HG02571 (cell line): ENCODE data around the gene GAS7.

ENCODE experiments used
- ATAC-seq: cut with Tn5 transposase; IDR thresholded peaks from one replicate; pipeline ENCODE4 v1.9.1; 2021; ENCODE audit warnings: mild to moderate bottlenecking, moderate library complexity; ENCODE audit not compliant: unreplicated experiment

Gene GAS7

DNA sequence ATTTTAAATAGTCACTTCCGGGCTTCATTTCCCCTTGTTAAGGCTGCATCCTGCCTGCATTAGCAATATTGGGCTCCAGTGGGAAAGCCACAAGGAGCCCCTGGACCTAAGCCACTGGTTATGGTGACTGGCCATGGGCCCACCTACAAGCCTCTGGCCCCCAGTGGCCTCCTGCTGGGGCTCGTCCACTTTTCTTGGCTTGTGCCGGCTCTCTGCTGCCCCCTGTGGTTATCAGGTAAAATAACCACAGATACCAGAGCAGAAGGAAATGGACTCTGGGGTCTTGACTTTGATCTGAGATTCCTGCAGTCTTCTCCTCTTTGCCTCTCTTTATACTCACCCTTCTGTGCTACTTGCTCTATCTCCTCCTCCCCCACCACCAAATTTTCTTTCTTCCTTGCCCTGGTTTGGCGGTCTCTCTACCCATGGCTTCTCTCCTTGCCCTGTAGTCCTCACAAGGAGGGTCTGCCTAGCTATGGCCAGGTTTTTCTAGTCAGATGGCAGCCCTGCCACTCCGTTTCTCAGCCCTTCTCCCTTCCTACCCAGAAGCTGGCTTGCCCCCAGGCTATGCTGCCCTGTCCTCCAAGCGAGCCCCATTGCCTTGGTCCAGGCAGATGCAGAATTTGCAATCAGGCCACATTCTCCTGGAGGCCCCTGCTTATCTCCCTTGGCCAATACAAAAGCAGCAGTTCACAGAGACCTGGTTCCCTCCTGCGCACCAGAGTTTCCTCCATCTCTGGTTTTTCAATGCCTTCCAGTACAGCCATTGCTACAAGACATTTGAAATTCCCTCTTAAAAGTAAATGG, 210.4 kb downstream of the GAS7 start:
- no peak for ATAC-seq

DNA sequence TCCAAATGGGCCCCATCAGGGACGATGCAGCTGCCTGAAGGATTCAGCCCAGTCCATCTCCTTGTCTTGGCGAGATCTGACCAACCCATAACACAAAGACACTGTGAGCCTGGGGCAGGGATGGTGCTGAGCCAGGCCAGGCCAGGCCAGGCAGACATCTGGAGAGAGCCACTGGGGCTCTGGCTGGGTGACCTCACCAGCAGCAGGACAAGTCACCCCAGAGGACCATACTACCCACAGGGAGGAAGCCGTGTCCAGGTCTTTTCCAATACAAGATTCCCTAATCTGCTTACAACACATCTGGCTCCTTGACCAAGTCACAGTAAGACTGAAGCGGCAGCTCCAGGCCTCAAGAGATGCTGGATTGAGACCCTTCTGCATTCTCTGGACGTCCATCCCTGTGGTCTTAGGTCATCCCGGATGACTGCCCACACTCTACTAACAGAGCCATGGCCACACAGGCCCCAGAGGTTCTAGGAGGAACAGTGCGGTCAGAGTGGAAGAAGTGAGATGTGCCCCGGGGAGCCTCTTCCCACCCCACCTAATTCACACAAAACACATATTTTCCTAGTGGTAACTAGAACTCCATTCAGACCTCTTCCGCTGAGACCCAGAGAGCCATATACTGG, 211.5 kb downstream of the GAS7 start:
- no peak for ATAC-seq

DNA sequence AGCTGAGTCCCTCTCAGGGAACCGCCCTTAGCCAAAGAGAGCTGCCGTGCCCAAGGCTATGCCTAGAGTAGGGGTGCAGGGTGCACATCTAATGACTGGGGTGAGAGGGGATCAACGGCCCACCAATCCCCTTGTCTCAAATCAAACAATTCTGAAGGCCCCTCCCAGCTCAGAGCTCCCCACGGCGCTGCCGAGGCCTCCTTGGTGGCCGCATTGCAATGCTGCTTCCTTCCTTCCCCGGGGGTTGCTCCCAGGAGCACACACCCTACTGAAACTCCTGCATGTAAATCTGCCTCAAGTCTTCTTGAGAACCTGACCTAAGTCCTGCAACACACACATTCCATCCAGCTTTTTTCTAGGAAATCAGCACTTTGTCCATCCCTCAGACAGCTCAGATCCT, 212.8 kb downstream of the GAS7 start:
- ATAC-seq = no peak

DNA sequence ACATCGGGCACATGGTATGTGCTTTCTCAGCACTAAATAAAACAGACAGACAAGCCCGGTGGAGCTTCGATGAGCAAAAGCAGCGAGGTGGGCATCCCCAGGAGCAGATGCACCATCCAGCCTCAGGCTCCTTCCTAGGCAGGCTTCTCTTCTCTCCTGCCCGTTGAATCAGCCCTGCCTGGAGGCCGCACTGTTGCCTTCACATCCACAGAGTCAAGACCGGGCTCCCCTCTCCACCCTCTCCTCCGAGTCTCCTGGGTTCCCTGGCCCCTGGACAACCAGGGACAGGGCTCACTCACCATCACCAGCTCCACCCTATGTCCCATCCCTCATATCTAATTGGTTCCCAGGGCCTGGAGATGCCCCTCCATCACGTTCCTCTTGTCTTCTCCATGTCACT, 213.6 kb downstream of the GAS7 start:
- ATAC-seq = no peak

DNA sequence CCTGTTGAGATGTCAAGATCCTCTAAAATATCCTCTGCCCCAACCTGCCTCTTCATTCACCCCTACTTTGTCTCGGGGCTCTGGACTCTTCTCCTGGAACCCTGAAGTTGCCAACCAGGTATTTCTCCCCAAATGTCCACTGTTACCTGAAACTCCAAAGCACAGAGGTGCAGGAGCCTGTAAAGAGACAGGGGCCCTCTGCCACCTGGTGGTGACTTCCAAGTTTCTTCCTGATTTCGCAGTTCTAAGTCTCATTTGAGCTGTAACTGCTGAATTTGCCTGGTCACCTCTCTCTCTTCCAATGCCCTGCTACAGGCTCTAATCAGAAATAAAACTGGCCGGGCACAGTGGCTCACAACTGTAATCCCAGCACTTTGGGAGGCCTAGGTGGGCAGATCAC, 216.2 kb downstream of the GAS7 start:
- no peak for ATAC-seq

DNA sequence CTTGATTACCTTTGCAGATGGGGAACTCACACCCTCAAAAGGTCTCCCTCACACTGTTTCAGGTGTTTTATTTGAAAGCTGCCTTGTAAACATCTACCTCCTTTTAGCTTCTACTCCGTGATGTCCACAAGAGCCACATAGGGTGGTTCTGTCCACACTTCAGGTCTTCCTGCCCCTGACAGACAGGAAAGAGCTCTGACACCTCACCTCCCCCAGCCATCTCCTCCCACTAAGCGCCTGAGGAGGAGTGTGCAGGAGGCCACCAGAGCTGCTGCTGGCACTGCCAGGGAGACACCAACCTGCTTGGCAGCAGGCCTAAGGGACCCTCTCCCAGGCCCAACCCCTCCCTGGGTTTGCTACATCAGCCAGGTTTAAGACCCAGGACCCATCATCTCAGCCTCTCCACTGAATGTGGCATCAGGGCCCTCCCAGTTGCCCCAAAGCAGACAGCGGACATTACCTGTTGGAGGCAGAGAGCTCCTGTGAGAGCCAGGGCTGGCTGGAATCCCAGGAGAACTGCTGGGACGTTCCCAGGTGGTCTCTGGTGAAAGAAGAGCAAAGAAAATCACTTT, 217.0 kb downstream of the GAS7 start:
- ATAC-seq = no peak

DNA sequence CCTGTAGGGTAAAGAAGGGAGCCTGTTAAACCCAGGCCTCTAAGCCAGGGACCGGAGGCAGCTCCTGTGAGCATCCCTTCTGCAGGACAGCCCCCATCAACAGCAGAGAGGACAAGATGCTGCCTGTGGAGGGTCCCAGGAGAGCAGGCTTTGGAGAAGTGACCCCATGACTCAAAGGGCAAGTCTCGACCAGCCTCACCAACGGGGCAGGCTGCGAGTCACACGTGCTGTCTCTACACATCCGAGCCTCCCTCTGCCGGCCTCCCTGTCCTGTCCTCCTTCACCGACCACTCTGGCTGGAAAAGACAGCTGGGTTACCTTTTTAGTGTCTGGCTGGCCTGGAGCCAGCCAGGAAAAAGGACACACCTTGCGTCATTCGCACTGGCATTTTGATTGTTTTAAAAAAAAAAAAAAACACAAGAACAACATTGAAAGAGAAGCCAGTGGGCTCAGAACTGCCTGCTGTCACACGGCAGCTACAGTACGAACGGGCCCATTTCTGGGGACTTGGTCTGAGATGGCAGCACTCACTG, 218.9 kb downstream of the GAS7 start:
- ATAC-seq = no peak

DNA sequence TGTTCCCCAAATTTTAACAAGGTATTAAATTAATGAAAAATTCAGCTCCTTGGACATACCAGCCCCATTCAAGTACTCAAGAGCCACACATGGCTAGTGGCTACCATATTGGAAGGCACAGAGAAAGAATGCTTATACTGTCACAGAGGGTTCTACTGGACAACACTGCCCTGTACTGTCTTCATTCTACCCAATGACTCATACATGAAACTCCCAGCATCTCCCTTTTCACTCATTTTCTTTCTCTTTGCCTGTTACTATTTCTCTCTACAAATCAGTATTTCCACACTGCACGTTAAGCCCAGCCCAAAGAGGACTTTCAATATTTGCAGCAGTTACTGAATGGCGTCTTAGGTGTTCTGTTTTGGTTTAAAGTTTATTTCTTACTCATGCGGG, 221.2 kb downstream of the GAS7 start:
- no peak for ATAC-seq

DNA sequence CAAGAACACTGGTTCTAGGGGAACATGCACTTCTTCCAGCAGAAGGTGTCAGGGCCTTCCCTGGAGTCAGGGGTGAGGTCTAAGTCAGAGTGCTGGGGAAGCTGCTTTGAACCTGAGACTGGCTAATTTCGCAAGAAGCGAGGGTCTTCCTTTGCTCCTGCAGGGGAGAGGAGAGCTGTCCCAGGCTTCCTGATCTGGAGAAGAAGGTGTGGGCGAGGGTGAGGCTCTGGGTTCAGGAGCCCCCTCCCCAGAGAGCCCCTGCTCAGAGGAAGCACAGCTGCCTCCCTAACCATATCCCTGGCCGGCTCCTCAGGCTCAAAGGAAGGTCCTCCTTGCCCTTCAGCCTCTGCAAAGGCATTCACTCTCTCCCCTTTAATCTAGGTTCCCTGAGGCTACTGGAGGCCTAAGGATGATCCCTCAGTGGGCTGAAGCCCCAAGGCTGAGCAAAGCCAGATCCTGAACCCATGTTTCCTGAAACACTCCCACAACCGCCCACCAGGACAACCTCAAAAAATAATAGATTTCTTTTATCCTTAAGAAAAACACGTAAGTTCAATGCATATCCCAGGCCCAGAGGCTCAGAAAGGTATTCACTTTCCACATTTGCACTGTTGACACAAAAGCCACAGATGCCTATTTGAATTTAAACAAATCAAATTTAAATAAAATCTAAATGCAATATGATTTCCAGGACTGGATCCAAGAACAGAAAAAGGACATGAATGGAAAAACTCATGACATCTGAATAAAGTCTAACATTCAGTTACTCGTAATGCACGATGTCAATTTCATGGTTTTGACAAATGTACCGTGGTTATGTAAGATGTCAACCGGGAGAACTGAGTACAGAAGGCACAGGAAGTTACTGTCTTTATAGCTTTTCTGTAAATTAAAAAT, 221.9 kb downstream of the GAS7 start:
- ATAC-seq = no peak

DNA sequence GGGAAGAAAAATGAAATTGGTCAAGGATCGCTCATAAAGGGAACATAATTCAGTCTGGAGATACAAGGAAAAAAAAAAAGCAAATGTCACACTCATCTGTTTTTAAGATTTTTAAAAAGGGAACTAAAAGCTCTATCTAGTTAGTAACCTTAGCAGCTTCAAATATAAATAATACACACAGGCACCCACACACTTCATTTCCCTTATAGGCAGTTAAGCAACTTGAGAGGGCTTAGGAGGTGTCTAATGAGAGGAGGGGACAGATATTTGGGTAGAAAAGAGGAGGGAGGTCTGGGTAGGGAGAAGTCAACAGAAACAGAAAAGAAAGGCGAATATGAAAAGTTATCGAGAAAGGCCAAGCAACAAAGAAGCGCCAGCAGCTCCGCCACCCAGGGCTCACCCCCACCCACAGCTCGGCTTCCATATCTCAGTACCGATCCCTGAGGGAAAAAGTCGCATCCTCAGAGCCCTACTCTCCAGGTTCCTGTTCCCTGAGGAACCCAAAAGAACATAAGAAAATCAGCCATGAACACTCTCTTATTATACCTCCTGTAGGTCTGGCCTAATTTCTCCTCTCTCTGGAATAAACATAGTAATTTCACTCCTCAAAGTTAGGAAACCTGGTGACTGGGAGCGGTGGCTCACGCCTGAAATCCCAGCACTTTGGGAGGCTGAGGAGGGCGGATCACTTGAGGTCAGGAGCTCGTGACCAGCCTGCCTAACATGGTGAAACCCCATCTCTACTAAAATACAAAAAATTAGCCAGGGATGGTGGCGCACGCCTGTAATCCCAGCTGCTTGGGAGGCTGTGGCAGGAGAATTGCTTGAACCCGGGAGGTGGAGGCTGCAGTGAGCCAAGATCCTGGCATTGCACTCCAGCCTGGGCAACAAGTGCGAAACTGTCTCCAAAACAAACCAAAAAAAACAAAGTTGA, 223.7 kb downstream of the GAS7 start:
- no peak for ATAC-seq

DNA sequence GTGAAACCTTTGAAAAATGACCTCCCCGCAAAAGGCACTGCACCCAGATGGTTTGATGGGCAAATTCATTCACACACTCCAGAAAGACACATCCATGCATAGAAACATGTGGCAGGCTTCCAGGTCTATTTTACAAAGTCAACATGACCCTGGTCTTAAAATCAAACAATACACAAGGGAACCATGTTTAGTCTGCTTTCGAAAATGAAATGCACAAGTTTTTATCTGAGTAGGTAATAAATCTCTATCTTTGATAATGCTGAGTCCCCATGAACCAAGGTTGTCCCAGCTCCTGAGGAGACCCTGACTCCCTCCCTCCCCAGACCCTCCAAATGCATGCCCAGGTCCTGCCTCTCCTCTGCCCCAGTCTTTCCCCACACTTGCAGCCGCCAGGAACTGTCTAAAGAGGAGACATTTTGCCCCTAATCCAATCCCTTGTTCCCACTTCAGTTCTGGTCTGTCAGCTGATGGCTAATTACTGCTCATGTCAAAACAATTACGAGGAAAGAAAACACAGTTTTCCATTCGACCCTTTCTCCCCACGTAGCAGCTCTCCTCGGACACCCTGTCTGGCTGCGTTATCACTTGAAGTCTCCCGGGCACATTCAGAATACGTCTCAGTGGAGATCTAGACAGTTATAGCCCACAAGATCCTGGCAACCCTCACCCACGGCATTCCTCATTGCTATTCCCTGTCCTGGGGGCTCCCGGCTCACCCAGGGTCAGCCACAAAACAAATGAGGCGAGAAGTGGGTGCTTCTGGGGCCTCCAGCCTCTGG, 224.5 kb downstream of the GAS7 start:
- no peak for ATAC-seq

DNA sequence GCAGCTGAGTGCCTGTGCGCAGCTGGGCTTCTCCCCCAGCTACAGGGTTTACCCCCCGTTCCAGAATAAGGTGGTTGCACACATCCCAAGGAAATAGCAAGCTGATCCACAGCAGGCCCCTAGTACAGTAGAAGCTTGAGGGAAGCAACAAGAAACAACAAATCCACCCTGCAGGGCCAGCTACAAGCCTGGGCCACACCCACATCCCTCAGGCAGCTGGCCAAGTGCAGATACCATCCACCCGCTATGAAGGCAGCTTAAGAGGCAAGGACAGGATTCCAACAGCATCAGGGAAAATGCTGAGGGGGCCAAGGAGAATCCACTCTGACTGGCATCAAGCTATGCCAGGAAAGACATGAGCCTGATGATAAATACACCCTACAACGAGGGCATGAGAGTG, 226.4 kb downstream of the GAS7 start:
- no peak for ATAC-seq

DNA sequence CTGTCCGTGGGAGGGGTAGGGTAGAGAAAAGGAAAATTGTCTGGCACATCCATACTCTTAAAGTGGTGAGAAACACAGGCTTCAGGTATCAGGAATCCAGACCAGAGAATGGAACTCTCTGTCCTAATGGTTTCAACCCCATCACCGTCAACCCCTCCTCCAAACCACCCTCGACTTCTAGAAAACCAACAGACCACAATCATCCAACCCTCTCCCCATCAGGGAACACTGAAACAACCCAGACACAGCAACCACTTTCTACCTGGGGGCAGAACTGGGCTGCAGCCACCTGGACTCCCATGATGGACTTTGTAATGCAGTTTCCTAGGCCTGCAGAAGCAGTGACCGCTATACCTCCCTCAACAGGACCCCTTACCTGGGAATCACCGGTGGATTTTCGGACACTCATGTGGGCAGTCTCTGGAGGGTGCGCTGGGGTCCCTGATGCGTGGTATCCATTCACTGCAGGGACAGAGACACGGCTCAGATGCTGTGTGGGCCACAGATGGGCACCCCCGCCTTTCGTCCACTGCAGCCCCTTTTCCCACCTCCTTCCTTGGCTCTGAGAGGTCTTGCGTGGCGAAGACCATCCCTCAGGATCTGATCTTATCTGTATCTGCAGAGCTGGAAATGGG, 229.0 kb downstream of the GAS7 start:
- ATAC-seq = no peak

DNA sequence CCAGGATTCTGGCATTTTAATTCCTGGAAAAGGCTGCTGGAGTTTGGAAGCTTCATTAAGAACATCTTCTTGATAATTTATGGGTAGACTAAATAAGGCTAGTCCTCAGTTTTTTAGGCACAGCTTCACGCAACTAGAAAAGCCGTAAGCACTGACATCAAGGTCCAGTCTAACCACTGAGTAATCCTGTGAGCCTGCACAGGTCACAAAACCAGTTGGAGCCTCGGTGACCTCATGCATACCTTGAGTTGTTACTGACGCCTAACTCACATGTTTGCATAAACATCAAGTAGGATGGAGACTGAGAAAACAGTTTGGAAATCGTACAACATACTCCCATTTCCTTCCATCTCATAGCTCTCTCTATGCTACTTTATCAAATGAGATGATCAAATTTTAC, 229.5 kb downstream of the GAS7 start:
- no peak for ATAC-seq

DNA sequence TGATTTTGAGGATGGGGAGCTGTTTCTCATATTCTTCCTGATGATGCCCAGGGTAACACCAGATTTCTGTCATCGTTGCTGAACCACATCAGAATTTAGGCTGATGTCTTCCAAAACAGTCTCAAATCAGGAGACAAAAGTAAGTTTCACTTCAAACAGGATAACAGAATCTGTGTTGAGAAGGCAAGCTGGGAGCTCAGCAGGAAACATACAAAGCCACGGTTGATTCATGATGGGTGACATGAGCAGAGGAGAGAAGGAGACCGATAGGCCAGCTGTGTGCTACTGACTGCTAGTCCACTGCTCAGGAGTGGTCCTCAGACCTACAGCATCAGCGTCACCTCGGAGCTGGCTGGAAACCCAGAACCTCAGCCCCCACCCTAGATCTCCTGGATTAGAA, 230.4 kb downstream of the GAS7 start:
- ATAC-seq = no peak

DNA sequence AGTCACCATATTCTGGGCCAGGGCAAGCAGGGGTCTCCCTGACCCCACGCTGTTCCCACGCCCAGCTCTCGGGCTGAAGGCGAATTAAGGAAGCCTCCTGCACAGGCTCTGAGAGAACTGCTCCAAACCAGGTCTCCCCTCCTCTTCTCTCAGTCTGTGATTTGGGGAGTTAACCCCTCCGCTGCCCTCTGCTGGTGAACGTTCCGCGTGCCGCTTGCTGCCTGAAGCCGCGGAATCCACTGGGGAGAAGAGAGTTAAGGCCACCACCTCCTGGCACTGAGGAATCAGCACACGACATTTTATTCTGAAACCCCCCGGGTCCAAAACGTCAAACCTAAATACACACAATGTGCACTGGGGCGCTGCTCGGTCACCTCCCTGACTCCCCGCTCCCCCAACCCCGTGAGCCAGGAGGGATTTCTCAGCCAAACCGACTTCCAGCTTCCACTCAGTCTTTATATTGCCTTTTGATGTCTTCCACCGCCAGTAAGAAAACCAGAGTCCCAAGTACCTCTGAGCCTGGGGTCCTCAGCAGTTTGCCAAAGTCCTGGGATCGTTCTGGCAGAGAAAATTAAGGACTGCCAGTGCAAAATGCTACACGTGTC, 238.9 kb downstream of the GAS7 start:
- ATAC-seq = no peak

DNA sequence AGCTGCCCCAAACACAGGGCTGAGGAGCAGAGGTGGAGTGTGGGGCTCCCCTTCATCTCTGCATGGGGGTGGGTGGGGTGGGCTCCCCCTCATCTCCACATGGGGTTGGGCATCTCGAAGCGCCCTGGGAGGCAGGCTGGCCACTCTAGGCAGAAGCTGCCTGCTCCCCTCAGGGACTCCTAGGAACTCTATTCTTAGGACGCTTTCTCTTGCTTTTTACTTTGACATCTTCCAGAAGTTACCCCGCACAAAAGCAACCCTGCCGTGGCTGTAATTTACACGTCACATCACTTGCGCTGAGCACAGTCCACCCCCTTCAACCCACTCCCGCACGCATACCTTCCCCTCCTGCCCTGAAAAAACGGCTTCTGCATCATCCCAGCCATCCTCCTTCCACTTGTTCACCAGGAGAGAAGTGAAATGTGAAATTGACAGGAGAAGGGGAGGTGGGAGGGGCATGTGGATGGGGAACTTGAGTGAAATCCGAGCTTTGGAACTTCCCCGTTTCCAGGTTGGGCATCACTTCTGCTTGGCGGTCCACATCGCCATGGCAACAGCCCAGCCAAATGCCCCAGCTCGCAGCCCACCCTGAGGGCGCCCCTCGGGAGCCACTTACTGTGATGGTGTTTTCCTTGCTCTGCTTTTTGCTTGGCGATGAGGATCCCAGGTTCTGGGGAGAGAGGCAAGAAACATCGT, 239.7 kb downstream of the GAS7 start:
- no peak for ATAC-seq

DNA sequence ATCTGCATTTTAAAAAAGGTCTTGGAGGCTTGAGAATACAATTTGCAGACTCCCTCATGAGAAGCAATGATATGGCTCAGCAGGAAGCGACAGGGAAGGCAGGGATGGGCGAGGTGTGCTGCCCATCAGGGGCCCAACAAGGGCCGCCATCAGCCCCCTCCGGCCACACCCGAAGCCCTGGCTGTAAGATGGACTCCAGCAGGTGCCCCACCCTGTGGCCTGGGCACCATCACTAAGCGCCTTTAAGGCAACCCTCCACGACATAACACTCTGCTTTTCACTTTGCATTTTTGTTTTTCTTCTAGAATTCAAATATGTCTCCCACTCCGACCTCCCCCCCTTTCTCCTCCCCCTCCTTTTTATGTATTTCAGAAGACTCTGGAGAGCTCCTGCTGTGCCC, 241.2 kb downstream of the GAS7 start:
- ATAC-seq = no peak
